Ramos (cell line): ENCODE measurements around the gene PTBP3.

Source experiments
- in situ Hi-C: fragments of 300-500 bp; cut with MboI; formaldehyde crosslinking; loops from one replicate; pipeline ENCODE4 v1.14.3; 2022; ENCODE audit warnings: low sequenced_read_pairs; ENCODE audit not compliant: unreplicated experiment

Gene PTBP3

DNA sequence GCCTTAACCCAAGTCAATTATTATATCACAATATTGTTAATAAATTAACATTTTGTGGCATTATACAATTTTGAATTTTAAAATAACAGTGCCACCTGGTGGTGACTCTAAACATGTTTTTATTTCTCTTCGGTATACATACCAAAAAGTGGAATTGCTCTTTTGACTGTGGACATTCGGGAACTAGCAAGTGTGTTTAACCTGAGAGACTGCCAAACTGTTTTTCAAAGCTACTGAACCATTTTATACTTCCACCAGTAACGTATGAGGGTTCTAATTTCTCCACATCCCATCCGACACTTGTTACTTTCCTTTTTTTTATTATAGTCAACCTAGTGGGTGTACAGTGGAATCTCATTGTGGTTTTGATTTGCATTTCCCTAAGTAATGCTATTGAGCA lies 28.2 kb upstream of the PTBP3 start:
- in situ Hi-C loops: loop anchor here (5.0 kb wide), 1 partner anchor 264 kb away; no protein-coding TSS in a partner anchor

- in situ Hi-C loops: loop anchor here (5.0 kb wide), 1 partner anchor 263 kb away; no protein-coding TSS in a partner anchor
Measured at GRCh38 chr9:112360047-112360804, 26.8 kb upstream of the PTBP3 start.

DNA sequence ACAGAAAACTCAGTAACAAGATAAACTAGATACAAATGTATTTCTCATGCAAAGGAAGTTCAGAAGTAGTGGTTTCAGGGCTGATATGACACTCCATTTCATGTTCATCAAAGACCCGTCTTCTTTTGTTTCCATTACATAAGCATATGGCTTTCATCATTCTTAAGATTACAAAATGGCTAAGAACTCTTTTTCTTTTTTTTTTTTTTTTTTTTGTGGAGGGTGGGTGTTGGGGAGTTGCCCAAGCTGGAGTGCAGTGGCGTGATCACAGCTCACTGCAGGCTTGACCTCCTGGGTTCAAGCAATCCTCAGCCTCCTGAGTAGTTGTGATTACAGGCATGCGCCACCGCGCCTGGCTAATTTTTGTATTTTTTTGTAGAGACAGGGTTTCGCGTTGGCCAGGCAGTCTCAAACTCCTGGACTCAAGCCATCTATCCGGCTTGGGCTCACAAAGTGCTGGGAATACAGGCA lies 22.0 kb upstream of the PTBP3 start:
- in situ Hi-C loops: loop anchor here (10.0 kb wide), 1 partner anchor 601 kb away; no protein-coding TSS in a partner anchor

DNA sequence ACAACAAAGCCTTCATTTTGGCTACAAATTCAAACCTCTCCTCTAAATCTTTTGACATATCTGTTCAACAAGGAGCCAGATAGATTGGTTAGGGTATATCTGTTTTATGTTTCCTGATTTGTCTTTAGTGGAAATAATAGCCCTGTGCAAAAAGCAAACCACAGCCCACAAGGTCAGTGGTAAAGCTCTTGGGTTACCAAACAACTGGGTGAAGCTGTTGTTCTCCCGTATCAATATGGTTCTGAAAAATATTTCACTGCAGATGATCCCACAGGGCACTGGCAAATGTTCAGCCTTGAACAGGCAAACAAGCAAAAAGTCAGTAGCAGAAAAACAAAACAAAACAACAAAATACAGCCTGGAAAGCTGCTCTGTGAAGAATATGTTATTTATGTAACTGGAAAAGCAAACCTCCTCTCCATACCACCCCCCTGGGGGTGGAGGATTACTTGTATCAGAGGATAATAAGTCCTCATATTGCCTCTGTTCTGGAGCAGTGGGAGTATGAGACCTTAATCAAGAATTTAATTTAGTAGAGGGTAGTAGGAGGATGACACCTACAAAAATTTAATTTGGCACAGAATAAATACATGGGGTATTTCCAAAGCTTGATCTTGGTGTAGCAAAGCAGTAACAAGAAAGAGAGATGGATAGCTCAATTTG lies 20.8 kb upstream of the PTBP3 start:
- in situ Hi-C loops: loop anchor here (10.0 kb wide), 1 partner anchor 599 kb away; no protein-coding TSS in a partner anchor

DNA sequence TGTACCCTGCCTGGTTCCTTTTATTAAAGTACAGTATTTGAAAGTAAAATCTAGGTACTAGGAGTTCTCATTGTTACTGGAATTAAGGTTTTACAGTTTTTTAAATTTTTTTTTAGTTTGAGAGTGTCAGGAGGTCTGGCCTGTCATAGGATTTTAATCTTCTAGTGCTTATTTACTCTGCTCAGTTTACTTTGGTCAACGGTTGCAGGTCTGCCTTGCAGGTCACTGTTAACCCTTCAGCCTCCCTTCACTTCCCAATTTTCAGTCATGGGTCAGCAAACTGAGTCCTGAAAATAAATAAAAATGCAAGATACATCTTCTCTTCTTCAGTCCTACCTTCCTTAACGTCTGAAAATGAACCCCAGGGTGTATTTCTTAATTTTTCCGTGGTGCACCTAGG lies 18.8 kb upstream of the PTBP3 start:
- in situ Hi-C loops: loop anchor here (10.0 kb wide), 1 partner anchor 597 kb away; no protein-coding TSS in a partner anchor

- in situ Hi-C loops: loop anchor here (10.0 kb wide), 1 partner anchor 596 kb away; no protein-coding TSS in a partner anchor
Measured at GRCh38 chr9:112351184-112351583, 17.8 kb upstream of the PTBP3 start.

DNA sequence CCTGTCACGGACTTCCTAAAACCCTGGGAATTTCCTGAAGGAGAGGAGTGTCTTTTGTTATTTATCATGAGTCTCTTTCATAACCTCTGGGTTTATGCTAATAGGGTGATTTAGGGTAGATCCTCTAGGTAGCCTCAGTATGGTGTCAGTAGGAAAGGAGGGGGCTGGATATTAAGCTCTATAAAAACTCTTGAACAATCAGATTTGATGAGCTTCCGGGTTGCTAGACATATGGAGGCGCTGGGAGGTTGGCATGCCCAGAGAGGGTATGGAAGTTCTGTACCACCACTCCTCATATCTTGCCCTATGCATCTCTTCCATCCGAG lies 15.6 kb upstream of the PTBP3 start:
- in situ Hi-C loops: no loop called here

DNA sequence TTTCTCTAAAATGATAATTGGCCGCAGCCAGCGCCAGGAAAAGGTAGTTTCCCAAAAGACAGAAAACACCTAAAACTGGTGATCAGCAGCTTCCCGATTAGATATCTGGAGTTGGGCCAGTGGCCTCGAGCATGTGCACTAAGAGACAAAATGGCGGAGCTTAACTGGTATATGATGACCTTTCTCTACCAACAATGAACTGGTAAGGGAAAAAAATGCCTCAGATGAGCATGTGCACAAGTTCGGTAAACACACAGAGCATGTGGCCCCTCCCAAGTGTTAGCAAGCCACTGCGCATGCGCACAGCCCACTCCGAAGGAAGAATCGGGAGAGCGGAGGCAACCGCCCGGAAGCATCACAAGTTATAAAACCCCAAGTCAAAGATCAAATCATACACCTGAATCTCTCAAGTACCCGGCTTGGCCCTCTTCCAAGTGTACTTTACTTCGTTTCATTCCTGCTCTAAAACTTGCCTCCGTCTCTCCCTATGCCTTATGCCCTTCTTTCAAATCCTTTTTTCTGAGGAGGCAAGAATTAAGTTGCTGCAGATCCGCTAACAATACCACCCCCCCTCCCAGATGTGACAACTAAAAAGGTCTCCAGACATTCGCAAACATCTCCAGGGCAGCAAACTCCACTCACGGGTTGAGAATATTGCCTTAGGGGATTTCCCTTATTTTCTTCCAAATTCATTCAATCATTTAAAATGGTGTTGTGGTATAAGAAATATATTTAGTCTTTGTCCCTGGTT lies 15.0 kb upstream of the PTBP3 start:
- in situ Hi-C loops: no loop called here

- in situ Hi-C loops: no loop called here
Measured at GRCh38 chr9:112341730-112342129, 8.3 kb upstream of the PTBP3 start.

GRCh38 chr9:112339886-112340285 lies 6.5 kb upstream of the PTBP3 start:
- in situ Hi-C loops: no loop called here

DNA sequence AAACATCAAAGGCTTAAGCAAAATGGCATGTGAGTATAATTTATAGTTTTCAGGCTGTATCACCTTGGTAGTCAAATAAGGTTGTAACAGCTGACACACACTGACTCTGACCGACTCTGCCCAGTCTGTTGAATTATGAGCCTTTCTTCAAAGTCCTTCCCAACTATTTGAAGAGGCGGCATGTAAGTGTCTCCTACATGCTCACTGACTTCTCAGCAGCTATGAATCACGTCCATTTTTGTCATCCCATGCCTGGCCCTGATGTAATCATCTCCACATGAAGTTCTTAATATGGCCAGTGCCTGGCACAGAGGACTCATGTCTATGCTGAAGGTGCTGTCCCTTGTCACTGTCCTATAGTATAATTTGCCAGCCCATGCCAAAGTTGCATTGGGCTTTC lies 5.1 kb upstream of the PTBP3 start:
- in situ Hi-C loops: no loop called here

DNA sequence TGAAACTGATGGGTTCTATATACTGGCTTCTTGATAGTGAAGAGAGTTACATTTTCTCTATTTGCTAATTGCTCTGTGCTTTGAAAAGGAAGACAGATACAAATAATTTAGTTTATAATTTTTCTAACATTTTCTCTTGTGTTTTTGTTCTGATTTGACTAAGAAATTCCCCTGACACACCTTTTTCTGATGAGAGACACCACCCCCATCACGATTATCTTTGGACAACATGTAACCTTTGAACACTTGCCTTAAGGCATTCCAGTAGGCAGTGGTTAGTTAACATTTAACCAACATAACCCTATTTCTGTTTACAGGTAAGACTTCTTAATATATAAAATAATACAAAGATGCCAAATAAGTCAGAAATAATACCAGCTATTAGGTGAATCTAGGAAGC lies 4.1 kb upstream of the PTBP3 start:
- in situ Hi-C loops: no loop called here

DNA sequence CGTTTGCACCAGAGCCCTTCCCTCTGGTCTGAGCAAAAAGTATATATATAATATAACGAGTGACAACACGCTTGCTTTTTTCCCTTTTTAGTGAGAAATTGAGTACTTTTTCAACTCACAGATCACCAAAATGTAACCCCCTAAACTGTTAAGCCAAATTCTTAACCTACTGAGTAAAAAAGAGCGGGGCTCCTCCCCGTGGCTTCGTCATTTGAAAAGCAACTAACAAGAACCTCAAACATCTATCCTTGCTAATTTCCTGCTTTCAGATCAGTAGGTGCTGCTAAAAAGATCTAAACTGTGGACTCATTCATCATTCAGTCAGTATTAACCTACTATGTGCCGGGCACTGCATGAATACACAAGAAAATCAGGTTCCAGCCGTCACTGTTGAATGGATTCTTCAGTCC lies 1.0 kb upstream of the PTBP3 start:
- in situ Hi-C loops: no loop called here

GRCh38 chr9:112333639-112334431 lies 416 bp upstream of the PTBP3 start:
- in situ Hi-C loops: no loop called here

GRCh38 chr9:112332674-112332976 lies 794 bp downstream of the PTBP3 start:
- in situ Hi-C loops: no loop called here

- in situ Hi-C loops: no loop called here
Measured at GRCh38 chr9:112332214-112332613, 1.2 kb downstream of the PTBP3 start.

- in situ Hi-C loops: no loop called here
Measured at GRCh38 chr9:112331674-112331952, 1.8 kb downstream of the PTBP3 start.

GRCh38 chr9:112328545-112328944 lies 4.9 kb downstream of the PTBP3 start:
- in situ Hi-C loops: no loop called here

GRCh38 chr9:112327718-112328450 lies 5.5 kb downstream of the PTBP3 start:
- in situ Hi-C loops: no loop called here

DNA sequence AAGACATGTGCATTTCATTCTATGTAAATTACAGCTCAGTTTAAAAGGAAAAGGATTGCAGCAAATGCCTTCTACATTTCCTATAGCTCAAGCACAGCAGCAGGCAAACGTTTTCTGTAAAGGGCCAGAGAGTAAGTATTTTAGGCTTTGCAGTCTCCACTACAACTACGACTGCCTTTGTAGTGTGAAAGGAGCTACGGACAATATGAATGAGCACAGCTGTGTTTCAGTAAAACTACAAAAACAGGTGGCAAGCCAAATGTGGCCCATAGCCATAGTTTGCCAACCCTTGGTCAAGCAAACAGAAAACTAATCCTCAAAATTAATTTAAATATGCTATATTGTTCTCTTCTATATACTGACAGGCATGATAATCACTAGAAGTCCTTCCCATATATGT lies 7.2 kb downstream of the PTBP3 start:
- in situ Hi-C loops: no loop called here
